ENCODE data around the gene SERAC1.

The SERAC1 gene

GRCh38 chr6:158073776-158074175 is 94.3 kb downstream of the SERAC1 start:
- DNase-seq: no peak

DNA sequence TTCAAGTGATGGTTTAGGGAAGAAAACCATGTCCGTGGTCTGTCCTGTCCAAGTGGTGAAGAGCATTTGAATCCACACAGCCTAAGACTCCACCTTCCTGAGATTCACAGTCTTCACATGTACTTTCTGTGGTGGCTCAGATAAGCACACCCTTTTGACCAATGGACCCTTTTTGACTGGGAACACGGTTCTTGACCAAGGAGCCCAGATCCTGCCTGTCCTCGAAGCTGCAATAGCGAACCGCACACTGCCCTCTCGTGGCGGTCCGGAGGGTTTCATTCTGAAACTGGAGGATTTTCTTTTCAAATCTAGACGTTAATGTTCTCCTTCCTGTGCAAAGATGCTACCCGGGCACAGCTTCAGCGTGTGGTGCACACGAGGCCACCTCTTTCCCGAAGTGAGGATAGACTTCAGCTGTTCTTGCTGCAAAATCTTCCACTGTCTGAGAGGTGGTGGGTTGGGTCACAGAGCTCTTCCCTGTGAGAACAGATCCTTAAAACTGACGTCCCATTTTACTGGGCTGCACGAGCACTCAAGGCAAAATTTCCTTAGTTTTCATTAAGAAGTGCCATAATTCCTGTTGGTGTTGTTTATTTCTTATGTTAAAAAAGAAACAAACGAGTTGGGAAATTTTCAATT is 95.9 kb downstream of the SERAC1 start:
- DNase-seq: peak; percentile 65

DNA sequence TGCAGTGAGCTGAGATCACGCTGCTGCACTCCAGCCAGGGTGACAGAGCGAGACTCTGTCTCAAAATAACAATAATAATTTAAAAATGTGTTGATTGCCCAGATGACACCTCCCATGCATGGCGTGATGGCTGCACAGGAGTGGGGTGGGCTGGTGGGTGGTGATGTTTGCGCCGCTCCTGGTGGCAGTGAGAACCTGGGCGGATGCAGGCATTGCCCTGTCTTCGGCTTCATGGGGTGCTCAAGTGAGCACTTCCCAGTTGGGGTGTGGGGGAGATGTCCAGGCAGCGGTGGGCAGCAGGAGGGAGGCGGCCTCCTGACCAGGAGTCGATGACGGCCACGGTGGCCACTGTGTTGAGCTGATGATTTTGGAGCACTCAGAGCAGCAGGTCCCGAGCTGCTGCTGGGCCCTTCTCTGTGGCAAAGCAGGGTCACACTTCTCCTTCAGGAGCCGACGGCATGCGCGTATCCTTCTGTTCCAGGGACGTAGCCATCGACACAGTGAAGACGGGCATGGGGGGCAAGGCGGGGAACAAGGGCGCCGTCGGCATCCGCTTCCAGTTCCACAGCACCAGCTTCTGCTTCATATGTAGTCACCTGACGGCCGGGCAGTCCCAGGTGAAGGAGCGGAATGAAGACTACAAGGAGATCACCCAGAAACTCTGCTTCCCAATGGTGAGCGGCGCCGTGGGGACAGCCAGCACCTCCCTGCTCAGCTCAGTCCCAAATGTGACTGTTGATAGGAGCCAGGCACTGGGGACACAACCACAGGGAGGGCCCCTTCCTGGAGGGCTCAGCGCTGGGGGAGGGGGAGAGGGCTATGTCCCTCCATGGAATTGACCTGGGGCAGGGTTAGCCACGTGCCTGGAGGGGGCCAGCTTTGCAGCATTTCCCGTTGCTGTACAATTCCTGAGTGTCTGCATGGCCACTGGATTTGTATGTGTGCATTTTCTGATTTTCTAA is 96.7 kb downstream of the SERAC1 start:
- DNase-seq: no peak

GRCh38 chr6:158070513-158070912 is 97.5 kb downstream of the SERAC1 start:
- DNase-seq: no peak

GRCh38 chr6:158069800-158070195 is 98.3 kb downstream of the SERAC1 start:
- no peak for DNase-seq

DNA sequence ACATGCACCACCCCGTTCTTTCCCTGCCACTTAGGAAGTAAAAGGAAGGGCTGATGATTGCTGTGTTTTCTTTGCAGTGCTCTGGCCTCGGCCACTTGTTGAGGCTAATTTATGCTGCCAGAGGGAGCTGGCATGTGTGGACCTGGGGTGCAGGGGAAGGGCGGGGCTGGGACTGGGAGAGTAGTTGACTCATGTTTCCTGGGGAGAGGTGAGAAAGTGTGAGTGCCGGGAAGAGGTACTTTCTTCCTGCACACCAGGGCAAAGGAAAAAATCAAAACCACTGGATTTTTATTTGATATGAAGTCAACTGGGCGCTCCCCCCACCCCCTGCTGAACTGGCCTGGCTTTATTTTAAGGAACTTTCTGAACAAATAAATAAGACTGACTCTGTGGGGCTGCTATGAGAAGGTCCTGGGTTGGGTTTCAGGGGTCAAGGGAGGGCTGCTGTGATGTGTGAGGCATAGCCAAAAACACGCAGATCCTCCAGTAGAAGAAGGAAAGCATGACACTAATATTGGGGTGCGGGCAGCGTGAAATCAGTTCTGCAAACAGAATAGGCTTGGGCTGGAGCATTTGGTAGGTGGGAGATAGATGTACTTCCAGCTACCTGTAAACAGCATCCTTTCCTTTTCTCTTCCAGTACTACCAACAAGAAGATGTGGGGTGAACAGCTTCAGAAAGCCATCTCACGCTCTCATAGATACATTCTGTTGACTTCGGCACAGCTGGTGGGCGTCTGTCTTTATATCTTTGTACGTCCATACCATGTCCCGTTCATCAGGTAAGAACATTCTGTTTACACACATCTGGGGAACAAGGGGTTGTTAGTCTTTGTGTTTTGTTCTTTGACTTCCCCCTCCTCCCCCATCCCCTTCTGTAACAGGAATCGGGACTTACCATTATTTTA is 98.9 kb downstream of the SERAC1 start:
- DNase-seq: no peak

DNA sequence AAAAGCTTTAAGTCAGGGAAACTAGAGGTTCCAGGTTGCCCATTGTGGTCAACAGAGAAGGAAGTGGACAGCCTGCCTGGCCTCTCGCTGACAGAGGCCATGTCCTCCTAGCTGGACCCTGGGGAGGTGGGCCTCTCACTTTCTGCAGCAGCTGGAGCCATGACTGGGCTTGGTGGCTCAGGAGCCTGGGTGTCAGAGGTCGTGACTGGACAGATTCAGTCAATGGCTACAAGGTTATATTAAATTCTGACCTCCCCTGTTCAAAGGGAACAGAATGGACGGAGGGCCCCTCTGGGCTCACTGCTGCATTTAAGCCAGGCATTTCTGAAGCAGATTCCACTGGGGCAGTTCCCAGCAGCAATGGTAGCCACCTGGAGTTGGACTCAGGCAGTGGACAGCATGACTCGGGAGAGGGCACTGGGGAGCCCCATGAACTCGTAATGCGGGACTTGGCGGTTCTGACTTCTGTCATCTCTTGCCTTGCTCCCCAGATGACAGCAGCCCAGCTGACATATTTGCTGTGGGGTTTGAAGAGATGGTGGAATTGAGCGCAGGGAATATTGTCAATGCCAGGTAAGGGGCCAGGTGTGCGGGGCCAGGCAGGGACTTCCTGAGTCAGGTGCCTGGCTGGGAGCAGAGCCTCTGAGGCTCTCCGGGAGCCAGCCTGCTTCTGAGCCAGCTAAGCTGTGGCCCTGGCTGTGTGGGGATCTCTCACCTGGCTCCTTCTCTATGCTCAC is 99.7 kb downstream of the SERAC1 start:
- DNase-seq: no peak

DNA sequence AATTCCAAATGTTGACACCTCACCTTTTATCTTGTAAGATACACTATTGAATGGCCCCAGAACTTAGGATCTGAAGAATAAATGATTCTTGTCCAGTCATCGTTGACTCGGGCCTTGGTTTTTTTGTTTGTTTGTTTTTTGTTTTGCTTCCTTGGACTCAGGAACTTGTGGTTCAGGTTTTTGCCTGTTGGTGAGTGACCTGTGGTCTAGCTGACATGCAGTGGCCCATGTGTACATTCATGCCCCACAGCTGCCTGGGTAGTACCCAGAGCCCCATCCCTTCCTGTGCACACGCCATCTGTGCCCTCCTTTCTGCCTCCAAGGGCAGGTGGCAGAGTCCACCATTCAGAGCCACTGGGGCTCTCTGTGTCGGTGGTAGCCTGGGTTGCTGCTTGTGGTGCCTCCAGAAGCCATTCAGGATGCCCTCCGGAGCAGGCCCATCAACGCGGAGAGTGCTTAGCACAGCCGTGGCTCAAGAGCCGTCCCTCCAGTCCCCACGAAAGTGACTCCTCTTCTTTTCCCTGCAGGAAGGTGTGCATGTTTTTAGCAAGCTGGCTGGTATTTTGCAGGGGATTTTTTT is 100.5 kb downstream of the SERAC1 start:
- DNase-seq: no peak

GRCh38 chr6:158066136-158066781 is 101.8 kb downstream of the SERAC1 start:
- DNase-seq: no peak

DNA sequence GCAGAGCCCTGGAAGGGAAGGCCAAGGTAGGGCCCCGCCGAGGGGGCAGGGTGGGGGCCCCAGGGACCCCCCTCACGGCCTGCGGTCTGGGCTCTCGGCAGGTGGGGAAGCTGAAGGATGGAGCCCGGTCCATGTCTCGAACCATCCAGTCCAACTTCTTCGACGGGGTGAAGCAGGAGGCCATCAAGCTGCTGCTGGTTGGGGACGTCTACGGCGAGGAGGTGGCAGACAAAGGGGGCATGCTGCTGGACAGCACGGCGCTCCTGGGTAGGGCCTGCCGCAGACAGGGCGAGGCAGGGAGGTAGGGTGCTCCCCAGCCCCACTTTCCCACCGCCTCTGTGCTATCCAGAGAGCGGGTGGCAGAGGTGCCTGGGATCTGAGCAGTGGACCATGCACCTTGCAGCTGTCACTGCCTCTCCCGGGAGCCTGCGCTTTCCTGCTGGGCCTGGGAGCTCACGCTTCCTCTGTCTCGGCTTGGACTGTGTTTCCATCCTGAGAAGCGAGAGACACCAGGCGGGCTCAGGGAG is 103.3 kb downstream of the SERAC1 start:
- no peak for DNase-seq

DNA sequence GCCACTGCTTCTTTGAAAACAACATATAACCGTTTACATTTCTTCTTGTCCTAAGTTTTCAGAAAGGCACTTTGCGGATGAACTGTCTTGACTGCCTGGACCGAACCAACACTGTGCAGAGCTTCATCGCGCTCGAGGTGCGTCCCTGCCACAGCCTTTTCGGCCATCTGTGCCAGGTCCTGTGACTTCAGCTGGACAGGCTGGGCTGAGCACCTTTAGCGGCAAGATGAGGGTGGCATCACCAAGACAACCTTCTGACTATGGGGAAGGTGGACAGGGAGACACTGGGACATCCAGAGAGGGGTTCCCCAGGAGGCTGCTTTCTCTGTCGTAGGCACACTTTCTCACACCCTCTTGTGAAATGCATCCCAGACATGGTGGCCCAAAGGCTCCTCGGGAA is 104.3 kb downstream of the SERAC1 start:
- DNase-seq: no peak

DNA sequence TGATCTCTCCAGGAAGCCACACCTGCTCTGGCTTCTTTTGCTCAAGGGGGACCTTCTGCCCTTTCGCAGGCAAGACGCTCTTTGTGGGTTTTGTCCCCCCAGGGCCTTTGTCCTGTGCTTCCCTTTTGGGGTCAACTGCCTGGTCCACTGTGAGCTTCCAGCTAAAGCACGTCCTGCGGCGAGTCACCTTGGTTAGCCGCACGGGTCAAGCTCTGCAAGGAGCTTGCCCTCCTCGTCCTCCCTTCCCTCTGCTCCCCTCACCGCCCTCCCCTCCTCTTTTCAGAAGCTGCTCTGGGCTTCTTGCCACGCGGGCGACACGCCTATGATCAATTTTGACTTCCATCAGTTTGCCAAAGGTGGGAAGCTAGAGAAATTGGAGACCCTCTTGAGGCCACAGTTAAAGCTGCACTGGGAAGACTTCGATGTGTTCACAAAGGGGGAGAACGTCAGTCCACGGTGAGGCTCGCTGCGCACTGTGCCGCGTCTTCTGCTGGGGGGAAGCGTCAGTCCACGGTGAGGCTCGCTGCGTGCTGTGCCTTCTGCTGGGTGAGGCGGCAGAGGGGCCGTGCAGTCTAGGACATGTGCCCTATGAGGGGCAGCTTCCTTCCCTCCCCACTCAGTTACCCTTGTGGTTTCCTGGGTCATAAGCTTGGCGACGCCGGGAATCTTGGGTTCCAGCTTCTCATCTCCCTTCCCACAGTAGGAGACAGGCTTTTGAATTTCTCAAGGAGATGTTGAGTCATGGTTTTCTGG is 106.2 kb downstream of the SERAC1 start:
- DNase-seq: no peak

DNA sequence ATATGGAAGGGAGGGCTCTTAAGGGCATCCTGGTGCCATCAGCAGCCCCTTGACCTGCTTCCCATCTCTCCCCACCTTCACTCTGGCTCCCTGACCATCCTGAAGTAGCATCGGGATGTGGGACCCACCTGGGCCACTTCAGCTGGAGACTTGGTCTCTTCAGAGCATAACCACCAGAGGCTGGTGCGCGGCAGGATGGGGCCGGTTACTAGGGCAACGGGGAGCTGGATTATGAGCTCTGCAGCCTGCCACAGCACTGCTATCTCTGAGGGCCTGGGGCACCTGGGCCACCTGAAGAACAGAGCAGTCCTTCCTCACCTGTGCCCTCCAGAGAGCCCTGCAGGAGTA is 106.7 kb downstream of the SERAC1 start:
- no peak for DNase-seq

- DNase-seq: peak; percentile 30
Measured at GRCh38 chr6:158060455-158061360, 107.4 kb downstream of the SERAC1 start.
